ENCODE data around the gene CAMK1D. TPM values are rescaled to one million over a fixed set of nuclear protein-coding genes. Genes with fewer than 3 reads are reported as not detected.
"Not testable (repeated sequence)": the region's sequence is repeated elsewhere in the genome, so short reads cannot be mapped to it uniquely, and the experiment has no call there.

The CAMK1D gene
- total and polyA plus RNA-seq, 2 experiments from 2014 or later: 3.5 to 6.0 TPM

DNA sequence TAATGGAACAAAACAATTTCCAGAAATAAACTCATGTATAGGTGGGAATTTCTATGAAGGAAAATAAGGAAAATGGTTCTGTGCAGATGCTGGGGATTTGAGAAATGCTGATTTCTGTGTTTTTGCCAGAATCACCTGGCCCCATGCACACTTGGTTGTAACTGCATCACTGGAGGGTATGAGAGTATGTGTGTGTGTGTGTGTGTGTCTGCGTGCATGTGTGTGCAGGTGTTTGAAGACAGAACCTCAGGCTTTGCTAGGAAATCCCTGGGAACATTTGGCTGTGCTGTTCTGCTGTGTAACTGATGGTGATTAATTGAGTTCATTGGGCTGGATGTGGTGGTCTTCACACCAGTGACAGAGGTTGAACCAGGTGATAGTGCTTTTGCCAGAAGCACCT, 141.6 kb downstream of the CAMK1D start:
- TF ChIP-seq EZH2 (IDR thresholded peaks at IDR 0.05; ENCODE audit: borderline replicate concordance) (no peak), EZH2phosphoT487 (IDR thresholded peaks at IDR 0.05; ENCODE audit: low read depth, severe bottlenecking, unreplicated experiment) (no peak), CTCF (IDR thresholded peaks at IDR 0.05; ENCODE audit: poor library complexity) (no peak)

GRCh38 chr10:12491491-12491890, 142.1 kb downstream of the CAMK1D start:
- no peak overlapping the region for H2AFZ ChIP-seq
- H3K9me3 ChIP-seq (ENCODE audit: low read depth): no peaks in the 10 kb centered on the region
- no peaks in the 10 kb centered on the region for H3K79me2 ChIP-seq
- no peak for DNase-seq (ENCODE audit: low spot score)
- H3K4me1 ChIP-seq (ENCODE audit: insufficient read depth): peaks cover 7% of the 10 kb centered on the region
- TF ChIP-seq EZH2phosphoT487 (IDR thresholded peaks at IDR 0.05; ENCODE audit: low read depth, severe bottlenecking, unreplicated experiment) (no peak), EZH2 (IDR thresholded peaks at IDR 0.05; ENCODE audit: borderline replicate concordance) (no peak), CTCF (IDR thresholded peaks at IDR 0.05; ENCODE audit: poor library complexity) (no peak)
- WGBS (ENCODE audit: low lambda C conversion rate, missing lambda C conversion rate): 93% methylated on average over 10 of the region's 10 CpGs
- H3K9me2 ChIP-seq (replicated peaks; ENCODE audit: insufficient read depth): no peaks in the 10 kb centered on the region
- H3K36me3 ChIP-seq (replicated peaks; ENCODE audit: insufficient read depth, low read depth): no peaks in the 10 kb centered on the region
- no peak overlapping the region for H3K4me3 ChIP-seq
- no peak overlapping the region for H3K27ac ChIP-seq
- H3K4me2 ChIP-seq: no peak overlapping the region
- H3K27me3 ChIP-seq: no peaks in the 10 kb centered on the region
- no peaks in the 10 kb centered on the region for H4K20me1 ChIP-seq (ENCODE audit: insufficient read depth, poor library complexity, severe bottlenecking)

More for the DNA sequence above, 141.6 kb downstream of the CAMK1D start:
- no peak overlapping the region for H3K4me3 ChIP-seq
- no peak for DNase-seq (ENCODE audit: low spot score)
- no peak overlapping the region for H3K27ac ChIP-seq
- no peaks in the 10 kb centered on the region for H3K36me3 ChIP-seq (replicated peaks; ENCODE audit: insufficient read depth, low read depth)
- no peak overlapping the region for H2AFZ ChIP-seq
- no peaks in the 10 kb centered on the region for H3K79me2 ChIP-seq
- no peaks in the 10 kb centered on the region for H3K9me2 ChIP-seq (replicated peaks; ENCODE audit: insufficient read depth)
- H3K27me3 ChIP-seq: no peaks in the 10 kb centered on the region
- H3K4me1 ChIP-seq (ENCODE audit: insufficient read depth): peaks cover 7% of the 10 kb centered on the region
- no peaks in the 10 kb centered on the region for H4K20me1 ChIP-seq (ENCODE audit: insufficient read depth, poor library complexity, severe bottlenecking)
- no peaks in the 10 kb centered on the region for H3K9me3 ChIP-seq (ENCODE audit: low read depth)
- WGBS (ENCODE audit: low lambda C conversion rate, missing lambda C conversion rate): 100% methylated on average over 1 of the region's 1 CpG
- H3K4me2 ChIP-seq: no peak overlapping the region

DNA sequence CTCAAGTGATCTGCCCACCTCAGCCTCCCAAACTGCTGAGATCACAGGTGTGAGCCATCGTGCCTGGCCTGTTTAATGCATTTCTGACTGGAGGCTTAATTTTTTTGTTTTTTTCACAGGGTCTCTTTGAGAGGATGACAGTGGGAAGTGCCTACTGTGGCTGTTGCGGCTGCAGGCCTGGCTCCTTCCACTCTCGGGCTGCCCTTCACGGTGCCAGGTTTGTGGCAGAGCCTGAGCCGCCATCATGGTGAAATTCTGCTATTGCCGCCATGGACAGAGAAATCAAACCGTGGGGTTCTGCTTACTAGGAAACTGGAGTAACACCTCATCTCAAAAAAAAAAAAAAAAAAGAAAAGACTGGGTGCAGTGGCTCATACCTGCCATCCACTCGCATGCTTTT, 142.7 kb downstream of the CAMK1D start:
- Histone ChIP-seq H3K9me2 (replicated peaks; ENCODE audit: insufficient read depth) (no peaks in the 10 kb centered on the region), H3K36me3 (replicated peaks; ENCODE audit: insufficient read depth, low read depth) (no peaks in the 10 kb centered on the region), H3K27ac (no peak overlapping the region), H4K20me1 (ENCODE audit: insufficient read depth, poor library complexity, severe bottlenecking) (no peaks in the 10 kb centered on the region), H3K4me2 (no peak overlapping the region), H3K79me2 (no peaks in the 10 kb centered on the region), H2AFZ (no peak overlapping the region), H3K4me1 (ENCODE audit: insufficient read depth) (peaks cover 7% of the 10 kb centered on the region), H3K4me3 (no peak overlapping the region), H3K27me3 (no peaks in the 10 kb centered on the region), H3K9me3 (ENCODE audit: low read depth) (no peaks in the 10 kb centered on the region)
- WGBS (ENCODE audit: low lambda C conversion rate, missing lambda C conversion rate): 92% methylated on average over 8 of the region's 8 CpGs
- no peak for DNase-seq (ENCODE audit: low spot score)
- TF ChIP-seq CTCF (IDR thresholded peaks at IDR 0.05; ENCODE audit: poor library complexity) (no peak), EZH2phosphoT487 (IDR thresholded peaks at IDR 0.05; ENCODE audit: low read depth, severe bottlenecking, unreplicated experiment) (no peak), EZH2 (IDR thresholded peaks at IDR 0.05; ENCODE audit: borderline replicate concordance) (no peak)

- H3K4me1 ChIP-seq (ENCODE audit: insufficient read depth): peaks cover 25% of the 10 kb centered on the region
- not testable (repeated sequence) for H3K4me2 ChIP-seq; H3K9me3 ChIP-seq (ENCODE audit: low read depth); H3K4me3 ChIP-seq; H3K9me2 ChIP-seq (replicated peaks; ENCODE audit: insufficient read depth); DNase-seq (ENCODE audit: low spot score); H3K79me2 ChIP-seq; H3K36me3 ChIP-seq (replicated peaks; ENCODE audit: insufficient read depth, low read depth); H3K27ac ChIP-seq; H4K20me1 ChIP-seq (ENCODE audit: insufficient read depth, poor library complexity, severe bottlenecking); H2AFZ ChIP-seq; H3K27me3 ChIP-seq
- 93% methylated on average over 10 of the region's 10 CpGs for whole genome bisulfite sequencing (ENCODE audit: low lambda C conversion rate, missing lambda C conversion rate)
Observed at GRCh38 chr10:12497046-12497445, 147.7 kb downstream of the CAMK1D start.

All from hepatocyte (in vitro differentiated cells).